H1 (cell line): Measurements from ENCODE around the gene CAST. TPM values are rescaled to one million over a fixed set of nuclear protein-coding genes. Genes with fewer than 3 reads are reported as not detected.
A peak's percentile ranks its signal among the peaks of the same experiment; 100 is the strongest.

ENCODE experiments used
- ATF3 ChIP-seq: IDR thresholded peaks from 2 replicates; pipeline ENCODE4 v1.6.1; 2011; ENCODE audit warnings: low read depth, mild to moderate bottlenecking, low read length; ENCODE audit not compliant: insufficient read depth
- GABPA ChIP-seq: IDR thresholded peaks from 2 replicates; pipeline ENCODE4 v1.6.1; 2011; ENCODE audit warnings: mild to moderate bottlenecking, low read length, moderate library complexity, borderline replicate concordance; ENCODE audit not compliant: insufficient read depth
- JUN ChIP-seq: IDR thresholded peaks from 2 replicates; pipeline ENCODE4 v1.6.1; 2011; ENCODE audit warnings: low read depth, mild to moderate bottlenecking, improper control_type of control experiment, low read length
- POLR2AphosphoS5 ChIP-seq: IDR thresholded peaks from 2 replicates; pipeline ENCODE4 v1.6.1; 2011; ENCODE audit warnings: low read depth, low read length
- SRF ChIP-seq: IDR thresholded peaks from 2 replicates; pipeline ENCODE4 v1.6.1; 2011; ENCODE audit warnings: mild to moderate bottlenecking, low read depth, low read length, moderate library complexity
- SUZ12 ChIP-seq: fragments of 200-600 bp; sonication (generic); IDR thresholded peaks from 2 replicates; pipeline ENCODE4 v1.6.1; 2012; ENCODE audit warnings: mild to moderate bottlenecking, inconsistent platforms, low read length, moderate library complexity, mixed read lengths
- TAF1 ChIP-seq: IDR thresholded peaks from 2 replicates; pipeline ENCODE4 v1.6.1; 2011; ENCODE audit warnings: mild to moderate bottlenecking, low read depth, low read length
- polyA plus RNA-seq, 7 experiments: library from polyadenylated mRNA; depleted of rRNA in 3 of 7; stranded (reverse) in 5 of 7; unstranded in 2 of 7; fragments of >200 nt in 5 of 7; fragments of 200-250 nt in 2 of 7; gene quantifications; 1 replicate in 5 of 7; 2 replicates in 1 of 7; 4 replicates in 1 of 7; pipeline versions ENCODE4 v1.2.1 to v1.2.3, GENCODE V29; 2011 to 2013; ENCODE audit warnings: missing spikeins in 2 of 7, mixed read lengths in 2 of 7
- total RNA-seq: library from RNA; stranded (reverse); fragmentation: NEBNext Ultra II Directional; extraction: Animal tissue kit (Norgen Biotek cat#: 25700); gene quantifications from 2 replicates; pipeline ENCODE4 v1.2.1, GENCODE V29; 2021

The CAST gene
- total and polyA plus RNA-seq, 2 of the 8 experiments (the other 6 are each of a cell fraction or from before 2014, with no cell fraction given) = 9.0 to 48.2 TPM

- TF ChIP-seq ATF3 = peak; percentile 63
- no peak for TF ChIP-seq SUZ12
- no peak for TF ChIP-seq TAF1
- no peak for TF ChIP-seq GABPA
- 0 out of 2 replicates have a peak, but pooled peaks have one; percentile 19 for TF ChIP-seq POLR2AphosphoS5
- no peak for TF ChIP-seq JUN
- no peak for TF ChIP-seq SRF
Observed at GRCh38 chr5:96733771-96734500, 71.8 kb downstream of the CAST start (continued).
